Occipital lobe (tissue), 2 donors: ENCODE data around the gene ARPC1A. TPM values are rescaled to one million over a fixed set of nuclear protein-coding genes. Genes with fewer than 3 reads are reported as not detected.
"Not testable (repeated sequence)": the region's sequence is repeated elsewhere in the genome, so short reads cannot be mapped to it uniquely, and the experiment has no call there.

Source experiments
- DNase-seq: peaks from one replicate; lab custom pipeline; 2025; lab: John Stamatoyannopoulos, UW
- total RNA-seq: library from RNA; depleted of rRNA; stranded (reverse); fragments of >200 nt; gene quantifications from one replicate; pipeline ENCODE4 v1.2.3, GENCODE V29; 2014

The ARPC1A gene
- total RNA-seq, 1 donor from 2014 or later, result 72.1 TPM

DNA sequence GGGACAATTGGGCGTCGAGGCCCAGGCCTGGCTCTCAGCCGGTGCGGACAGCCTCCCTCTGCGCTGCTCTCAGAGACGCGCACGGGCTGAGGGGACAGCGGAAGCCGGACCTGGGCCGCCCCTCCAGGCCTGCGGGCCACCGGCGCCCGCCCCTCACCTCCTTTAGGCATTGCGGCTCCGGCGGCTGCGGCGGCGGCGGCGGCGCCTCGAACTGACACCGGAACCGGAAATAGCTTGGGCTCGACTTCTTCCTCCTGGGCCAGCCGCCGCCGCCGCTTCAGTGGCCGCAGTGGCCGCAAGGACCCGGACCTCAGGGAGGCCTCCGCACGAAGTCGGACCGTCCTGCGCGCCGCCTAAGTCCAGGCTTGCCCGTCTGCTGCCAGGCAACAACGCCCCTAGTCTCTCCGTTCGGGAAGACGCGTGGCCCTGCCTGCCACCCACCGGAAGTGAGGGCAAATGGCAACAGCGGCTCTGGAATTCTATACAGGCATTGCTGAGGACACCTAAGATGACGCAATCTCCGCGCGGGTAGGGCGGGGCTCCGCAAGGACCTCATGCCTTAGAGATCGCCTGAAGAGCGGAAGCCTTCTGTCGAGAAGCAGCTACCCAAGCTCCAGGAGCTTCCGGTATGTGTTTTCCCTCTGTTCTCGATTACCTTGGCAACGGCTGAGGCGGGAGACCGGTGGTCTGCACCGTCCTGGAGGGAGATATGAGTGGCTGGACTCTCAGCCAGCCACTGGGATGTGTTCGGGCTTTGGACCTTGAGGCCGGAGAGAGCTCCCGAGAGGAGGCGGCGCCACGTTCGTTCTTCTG is 82.9 kb downstream of the ARPC1A start, which contains the start of the genes BUD31 and PDAP1:
BUD31 (plus strand) TSS at position 591 of the 813 bp plus-strand sequence. CDS start 2,124 bp downstream, outside the sequence.
PDAP1 (minus strand) TSS at position 219 of the 813 bp plus-strand sequence; CDS start at position 170, 49 bp downstream.
- peak; percentile 88 for DNase-seq

GRCh38 chr7:99409192-99409572 is 83.5 kb downstream of the ARPC1A start:
- no peak for DNase-seq

DNA sequence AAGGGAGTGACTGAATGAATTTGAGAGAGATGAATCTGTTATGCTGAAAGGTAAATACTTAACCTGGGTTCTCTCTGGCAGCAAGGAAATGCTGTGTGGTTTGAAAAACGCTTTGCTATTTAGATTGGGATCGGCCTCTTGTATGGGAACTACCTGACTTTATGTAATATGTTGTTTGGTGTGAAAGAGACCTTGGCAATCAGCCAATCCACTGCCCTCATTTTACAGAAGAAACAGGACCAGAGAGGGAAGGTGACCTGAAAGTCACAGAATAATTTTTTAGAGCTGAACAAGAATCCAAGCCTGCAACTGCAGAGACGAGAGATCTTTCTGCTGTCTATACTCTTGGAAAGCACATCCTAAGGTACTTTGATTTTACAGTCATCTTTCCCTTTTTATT is 84.1 kb downstream of the ARPC1A start:
- no peak for DNase-seq

DNA sequence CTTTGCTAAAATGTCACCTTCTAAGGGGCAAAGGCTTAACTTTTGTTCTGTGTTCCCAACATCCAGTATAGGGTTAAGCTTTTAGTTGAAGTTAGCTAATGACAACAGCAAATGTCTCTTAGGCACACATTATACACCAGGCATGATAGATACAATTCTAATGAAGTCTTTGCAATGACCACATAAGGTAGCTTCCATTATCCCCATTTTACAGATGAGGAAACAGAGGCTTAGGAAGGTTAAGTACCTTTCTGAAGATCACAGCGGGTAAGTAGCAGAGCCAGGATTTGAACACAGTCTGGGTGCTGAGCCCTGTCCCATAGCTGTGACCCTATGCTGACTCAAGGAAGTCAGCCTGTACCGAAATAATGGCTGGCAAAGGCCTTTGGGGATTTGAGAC is 84.9 kb downstream of the ARPC1A start:
- DNase-seq, result no peak

- not testable (repeated sequence) for DNase-seq
Observed at GRCh38 chr7:99415513-99416127, 89.9 kb downstream of the ARPC1A start.

Other genes with a start within 250 kb of the ARPC1A start
- gene SMURF1, start 181.8 kb upstream of the ARPC1A start, total RNA-seq, result 24.6 TPM
- gene KPNA7, start 117.8 kb upstream of the ARPC1A start, total RNA-seq, result not detected
- not detected for gene MYH16, start 53.1 kb upstream of the ARPC1A start, total RNA-seq
- gene ARPC1B, start 48.8 kb downstream of the ARPC1A start, total RNA-seq, result 11.9 TPM
- 12.6 TPM for gene PDAP1, start 82.7 kb downstream of the ARPC1A start, total RNA-seq
- gene BUD31, start 83.1 kb downstream of the ARPC1A start, total RNA-seq, result 55.2 TPM
- gene PTCD1, start 112.9 kb downstream of the ARPC1A start, total RNA-seq, result 6.6 TPM
- 24.2 TPM for gene CPSF4, start 113.0 kb downstream of the ARPC1A start, total RNA-seq
- 256 TPM for gene ATP5MF, start 140.3 kb downstream of the ARPC1A start, total RNA-seq
- 25.3 TPM for gene ZNF789, start 147.0 kb downstream of the ARPC1A start, total RNA-seq
- 36.3 TPM for gene ZNF394, start 174.4 kb downstream of the ARPC1A start, total RNA-seq
- gene ZKSCAN5, start 178.8 kb downstream of the ARPC1A start, total RNA-seq, result 19.8 TPM
- gene FAM200A, start 226.2 kb downstream of the ARPC1A start, total RNA-seq, result 18.9 TPM
- gene ZNF655, start 232.7 kb downstream of the ARPC1A start, total RNA-seq, result 79.1 TPM